Endothelial cell of umbilical vein (primary cell): ENCODE measurements around the gene PRSS33. TPM values are rescaled to one million over a fixed set of nuclear protein-coding genes. Genes with fewer than 3 reads are reported as not detected.

Experiments
- BruUV-seq: library from RNA; stranded (reverse); fragments of 400-500 nt; replicated peaks from 2 replicates; lab custom pipeline; 2021; lab: Mats Ljungman, UMichigan
- CTCF ChIA-PET: fragments of 300-600, 350-600 bp; sonication (Branson Sonifier 250); formaldehyde crosslinking; loops from one replicate; lab custom pipeline; 2021; ENCODE audit warnings: antibody characterized with exemption, inconsistent platforms; lab: Charles Lee
- POLR2A ChIA-PET: fragments of 300-600, 350-600 bp; sonication (Branson Sonifier 250); formaldehyde crosslinking; loops from one replicate; lab custom pipeline; 2021; ENCODE audit warnings: antibody characterized with exemption, inconsistent platforms; lab: Charles Lee
- DNase-seq: peaks from one replicate; pipeline ENCODE4 v3.0.0-alpha.2; 2011; ENCODE audit warnings: low read depth, low spot score
- FAIRE-seq: peaks from 2 replicates; lab custom pipeline; 2011; peaks lifted over from hg19 to GRCh38; lab: Jason Lieb, UNC
- H2AFZ ChIP-seq: 2 replicates; pipeline ENCODE4 v1.6.0; 2012; ENCODE audit warnings: low read depth, low read length, control low read depth, inconsistent platforms
- H3K27ac ChIP-seq: 2 replicates; pipeline ENCODE4 v1.5.1; 2011; ENCODE audit warnings: low read depth, mild to moderate bottlenecking, control low read depth, low read length, moderate library complexity; ENCODE audit not compliant: insufficient read depth
- H3K27me3 ChIP-seq, 2 experiments: 2 replicates each; pipeline versions ENCODE4 v1.6.0 to v1.6.1; 2011; ENCODE audit warnings: low read length in 2 of 2, mixed read lengths in 1 of 2; ENCODE audit not compliant: control insufficient read depth in 2 of 2, insufficient read depth in 2 of 2
- H3K36me3 ChIP-seq, 2 experiments: 2 replicates in 1 of 2; 3 replicates in 1 of 2; pipeline ENCODE4 v1.5.1; 2011; ENCODE audit warnings: low read length in 2 of 2, mild to moderate bottlenecking in 1 of 2, moderate library complexity in 1 of 2; ENCODE audit not compliant: control insufficient read depth in 2 of 2, insufficient read depth in 2 of 2; ENCODE audit errors: extremely low read depth in 1 of 2
- H3K4me1 ChIP-seq: 3 replicates; pipeline ENCODE4 v1.5.1; 2011; ENCODE audit warnings: mild to moderate bottlenecking, low read length; ENCODE audit not compliant: control insufficient read depth, insufficient read depth; ENCODE audit errors: extremely low read depth
- H3K4me2 ChIP-seq: 2 replicates; pipeline ENCODE4 v1.6.1; 2011; ENCODE audit warnings: low read length, control low read depth, mixed read lengths; ENCODE audit not compliant: insufficient read depth
- H3K4me3 ChIP-seq, 3 experiments: fragments of 200-600 bp in 1 of 3; sonication (generic), shearing (Covaris generic) in 1 of 3; replicated peaks in 1 of 3; 2 replicates each; pipeline ENCODE4 v1.5.1; 2011 to 2016; ENCODE audit warnings: control low read depth in 3 of 3, low read length in 3 of 3, mild to moderate bottlenecking in 2 of 3, inconsistent platforms in 1 of 3, low read depth in 1 of 3, moderate library complexity in 1 of 3; ENCODE audit not compliant: insufficient read depth in 1 of 3
- H3K79me2 ChIP-seq: 2 replicates; pipeline ENCODE4 v1.6.0; 2012; ENCODE audit warnings: low read length, inconsistent platforms; ENCODE audit not compliant: control insufficient read depth, insufficient read depth
- H3K9ac ChIP-seq: replicated peaks from 2 replicates; pipeline ENCODE3; 2011; ENCODE audit warnings: low read length, control low read depth; ENCODE audit not compliant: insufficient read depth; ENCODE audit errors: extremely low read depth
- H3K9me1 ChIP-seq: replicated peaks from 3 replicates; pipeline ENCODE4 v1.6.0; 2011; ENCODE audit warnings: mild to moderate bottlenecking, low read length; ENCODE audit not compliant: control insufficient read depth, insufficient read depth; ENCODE audit errors: extremely low read depth
- H3K9me3 ChIP-seq: replicated peaks from 2 replicates; pipeline ENCODE4 v1.5.1; 2012; ENCODE audit warnings: low read length, inconsistent platforms; ENCODE audit not compliant: control insufficient read depth, insufficient read depth
- H4K20me1 ChIP-seq: replicated peaks from 2 replicates; pipeline ENCODE3; 2011; ENCODE audit warnings: mild to moderate bottlenecking, low read length; ENCODE audit not compliant: control insufficient read depth, insufficient read depth; ENCODE audit errors: extremely low read depth
- EZH2 ChIP-seq: IDR thresholded peaks from 2 replicates; pipeline ENCODE4 v1.6.1; 2012; ENCODE audit warnings: borderline replicate concordance, low read depth, mild to moderate bottlenecking, moderate library complexity, low read length, inconsistent platforms; ENCODE audit not compliant: severe bottlenecking
- FOS ChIP-seq: IDR thresholded peaks from 2 replicates; pipeline ENCODE4 v1.6.1; 2011; ENCODE audit warnings: mild to moderate bottlenecking, low read length, moderate library complexity, borderline replicate concordance; ENCODE audit not compliant: insufficient read depth
- GATA2 ChIP-seq: IDR thresholded peaks from 2 replicates; pipeline ENCODE4 v1.7.0; 2011; ENCODE audit warnings: low read depth, mild to moderate bottlenecking, moderate library complexity, mixed read lengths, low read length; ENCODE audit not compliant: insufficient read length, insufficient read depth
- JUN ChIP-seq: IDR thresholded peaks from 2 replicates; pipeline ENCODE4 v1.6.1; 2011; ENCODE audit warnings: borderline replicate concordance, low read depth; ENCODE audit not compliant: insufficient read length, insufficient read depth
- MAX ChIP-seq: IDR thresholded peaks from 2 replicates; pipeline ENCODE4 v1.6.1; 2011; ENCODE audit not compliant: insufficient read depth, insufficient read length
- MYC ChIP-seq: IDR thresholded peaks from one replicate; pipeline ENCODE4 v1.6.1; 2011; ENCODE audit warnings: mild to moderate bottlenecking, low read depth, low read length
- POLR2A ChIP-seq: IDR thresholded peaks from 2 replicates; pipeline ENCODE4 v1.6.1; 2012; ENCODE audit warnings: low read depth, mild to moderate bottlenecking, control low read depth, low read length
- POLR2AphosphoS5 ChIP-seq: IDR thresholded peaks from 2 replicates; pipeline ENCODE4 v1.6.1; 2012; ENCODE audit warnings: low read depth, mild to moderate bottlenecking, control low read depth, low read length, moderate library complexity; ENCODE audit not compliant: insufficient read depth
- dilution Hi-C: fragments of 300-500 bp; cut with MboI; formaldehyde crosslinking; loops from one replicate; pipeline ENCODE4 v1.15.0; 2019; ENCODE audit warnings: low sequenced_read_pairs; ENCODE audit not compliant: extremely low pct_ligation_motif_present
- intact Hi-C: fragments of 100-400 bp; cut with micrococcal nuclease; formaldehyde crosslinking; loops from one replicate; pipeline ENCODE4 v1.10.0; 2022
- polyA plus RNA-seq, 4 experiments: library from polyadenylated mRNA; depleted of rRNA in 3 of 4; stranded (reverse) in 3 of 4; unstranded in 1 of 4; fragments of >200 nt; gene quantifications; 2 replicates each; pipeline versions ENCODE4 v1.2.1 to v1.2.3, GENCODE V29; 2011 to 2012; ENCODE audit warnings: missing spikeins in 1 of 4
- total RNA-seq: library from RNA; stranded (reverse); gene quantifications from 2 replicates; pipeline ENCODE4 v1.2.3, GENCODE V29; 2021
- TF ChIP-seq, protein P1 (sequence below), 2 donors: IDR thresholded peaks; 1 replicate in 1 of 2; 2 replicates in 1 of 2; pipeline ENCODE4 v1.5.1; 2011; ENCODE audit warnings: low read length in 2 of 2, mild to moderate bottlenecking in 2 of 2, moderate library complexity in 2 of 2, control low read depth in 1 of 2, inconsistent platforms in 1 of 2, low read depth in 1 of 2; ENCODE audit not compliant: insufficient read depth in 1 of 2; ENCODE audit errors: extremely low read depth in 1 of 2

PRSS33 gene
- total and polyA plus RNA-seq, 2 donors (not counting 3 experiments of a cell fraction or from before 2014, with no cell fraction given) = not detected

GRCh38 chr16:2825906-2826305 is 38.5 kb upstream of the PRSS33 start:
- DNase-seq (no peak), FAIRE-seq (no peak)
- intact Hi-C loops (no loop called here), dilution Hi-C loops (no loop called here)
- Histone ChIP-seq H3K4me3 (no peak overlapping the region), H3K79me2 (no peaks in the 10 kb centered on the region), H3K4me1 (peaks cover 2% of the 10 kb centered on the region), H4K20me1 (no peaks in the 10 kb centered on the region), H3K9me3 (no peaks in the 10 kb centered on the region), H3K9ac (no peak overlapping the region), H3K27ac (no peak overlapping the region), H3K27me3 (no peaks in the 10 kb centered on the region), H2AFZ (no peak overlapping the region), H3K36me3 (no peaks in the 10 kb centered on the region), H3K9me1 (no peaks in the 10 kb centered on the region), H3K4me2 (no peak overlapping the region)
- no TSS peak for BruUV-seq
- TF ChIP-seq GATA2 (no peak), EZH2 (no peak), POLR2AphosphoS5 (no peak), FOS (no peak), MYC (no peak), MAX (no peak), JUN (no peak), POLR2A (no peak)
- TF ChIP-seq, protein P1, sequence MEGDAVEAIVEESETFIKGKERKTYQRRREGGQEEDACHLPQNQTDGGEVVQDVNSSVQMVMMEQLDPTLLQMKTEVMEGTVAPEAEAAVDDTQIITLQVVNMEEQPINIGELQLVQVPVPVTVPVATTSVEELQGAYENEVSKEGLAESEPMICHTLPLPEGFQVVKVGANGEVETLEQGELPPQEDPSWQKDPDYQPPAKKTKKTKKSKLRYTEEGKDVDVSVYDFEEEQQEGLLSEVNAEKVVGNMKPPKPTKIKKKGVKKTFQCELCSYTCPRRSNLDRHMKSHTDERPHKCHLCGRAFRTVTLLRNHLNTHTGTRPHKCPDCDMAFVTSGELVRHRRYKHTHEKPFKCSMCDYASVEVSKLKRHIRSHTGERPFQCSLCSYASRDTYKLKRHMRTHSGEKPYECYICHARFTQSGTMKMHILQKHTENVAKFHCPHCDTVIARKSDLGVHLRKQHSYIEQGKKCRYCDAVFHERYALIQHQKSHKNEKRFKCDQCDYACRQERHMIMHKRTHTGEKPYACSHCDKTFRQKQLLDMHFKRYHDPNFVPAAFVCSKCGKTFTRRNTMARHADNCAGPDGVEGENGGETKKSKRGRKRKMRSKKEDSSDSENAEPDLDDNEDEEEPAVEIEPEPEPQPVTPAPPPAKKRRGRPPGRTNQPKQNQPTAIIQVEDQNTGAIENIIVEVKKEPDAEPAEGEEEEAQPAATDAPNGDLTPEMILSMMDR (IDR thresholded peaks at IDR 0.05; ENCODE audit: extremely low read depth in 1 of 2, insufficient read depth in 1 of 2, low read depth in 1 of 2, low read length in 2 of 2) = no peak
- ChIA-PET CTCF (interaction anchor here (0.8 to 1.4 kb wide), 3 partner anchors 13 to 28 kb away, joined by 3 to 8 read pairs (median 3); partner anchors contain the start of gene PRSS41), POLR2A (no interaction called here)
